IMR-90 (cell line): ENCODE data around the gene CREBL2. TPM values are rescaled to one million over a fixed set of nuclear protein-coding genes. Genes with fewer than 3 reads are reported as not detected.

Experiments used
- ATAC-seq: fragments of 200-7000 bp; cut with Tn5 transposase; 2 replicates; pipeline ENCODE4 v1.9.1; 2020; ENCODE audit warnings: low read depth, mild to moderate bottlenecking, moderate library complexity
- BruUV-seq: library from RNA; stranded (reverse); fragments of 400-500 nt; replicated peaks from 2 replicates; lab custom pipeline; 2021; lab: Mats Ljungman, UMichigan
- CTCF ChIA-PET: fragments of 300-600 bp; formaldehyde crosslinking; extraction: SDS; loops from one replicate; lab custom pipeline; 2021; ENCODE audit warnings: antibody characterized with exemption; lab: Yijun Ruan, JAX
- POLR2A ChIA-PET: fragments of 300-600 bp; sonication (Branson Sonifier 250); formaldehyde crosslinking; loops from one replicate; lab custom pipeline; 2022; ENCODE audit warnings: antibody characterized with exemption; ENCODE audit not compliant: unreplicated experiment; lab: Charles Lee
- DNase-seq: peaks from one replicate; pipeline ENCODE4 v3.0.0; 2013
- H2AFZ ChIP-seq: replicated peaks from 2 replicates; pipeline ENCODE3; 2013; ENCODE audit warnings: low read length, mild to moderate bottlenecking; ENCODE audit not compliant: poor library complexity
- H2AK5ac ChIP-seq: 2 replicates; pipeline ENCODE4 v1.6.1; 2013; ENCODE audit warnings: low read depth, low read length, inconsistent platforms
- H2AK9ac ChIP-seq: replicated peaks from 2 replicates; pipeline ENCODE3; 2013; ENCODE audit warnings: mild to moderate bottlenecking, low read depth, low read length, moderate library complexity; ENCODE audit not compliant: poor library complexity
- H2BK120ac ChIP-seq: 2 replicates; pipeline ENCODE4 v1.6.1; 2013; ENCODE audit warnings: low read depth, low read length, inconsistent platforms
- H2BK15ac ChIP-seq: 3 replicates; pipeline ENCODE4 v1.6.1; 2013; ENCODE audit warnings: low read depth, low read length, inconsistent platforms
- H2BK20ac ChIP-seq: 2 replicates; pipeline ENCODE4 v1.6.1; 2013; ENCODE audit warnings: low read depth, mild to moderate bottlenecking, inconsistent platforms, low read length, moderate library complexity
- H2BK5ac ChIP-seq: 2 replicates; pipeline ENCODE4 v1.6.1; 2013; ENCODE audit warnings: mild to moderate bottlenecking, low read depth, low read length, inconsistent platforms; ENCODE audit not compliant: poor library complexity, severe bottlenecking
- H3K14ac ChIP-seq: replicated peaks from 2 replicates; pipeline ENCODE4 v1.6.1; 2013; ENCODE audit warnings: low read depth, low read length, inconsistent platforms
- H3K18ac ChIP-seq: 2 replicates; pipeline ENCODE4 v1.6.1; 2013; ENCODE audit warnings: low read depth, low read length, control low read depth
- H3K23ac ChIP-seq: 2 replicates; pipeline ENCODE4 v1.6.1; 2013; ENCODE audit warnings: low read depth, low read length, inconsistent platforms
- H3K27ac ChIP-seq: 2 replicates; pipeline ENCODE4 v1.5.1; 2013; ENCODE audit warnings: mild to moderate bottlenecking, control low read depth, low read length; ENCODE audit not compliant: insufficient read depth
- H3K27me3 ChIP-seq: 2 replicates; pipeline ENCODE4 v1.6.1; 2013; ENCODE audit warnings: low read length; ENCODE audit not compliant: control insufficient read depth, insufficient read depth
- H3K36me3 ChIP-seq: 2 replicates; pipeline ENCODE4 v1.6.1; 2013; ENCODE audit warnings: low read length, mixed read lengths; ENCODE audit not compliant: control insufficient read depth, insufficient read depth
- H3K4ac ChIP-seq: 2 replicates; pipeline ENCODE4 v1.6.1; 2013; ENCODE audit warnings: low read depth, low read length, inconsistent platforms
- H3K4me1 ChIP-seq: 2 replicates; pipeline ENCODE4 v1.6.1; 2013; ENCODE audit warnings: low read length, mixed read lengths; ENCODE audit not compliant: control insufficient read depth, insufficient read depth
- H3K4me2 ChIP-seq: 2 replicates; pipeline ENCODE4 v1.6.1; 2013; ENCODE audit warnings: low read depth, mild to moderate bottlenecking, control low read depth, low read length, moderate library complexity
- H3K4me3 ChIP-seq: 2 replicates; pipeline ENCODE4 v1.5.1; 2013; ENCODE audit warnings: low read depth, mild to moderate bottlenecking, control low read depth, low read length, moderate library complexity; ENCODE audit not compliant: insufficient read depth
- H3K56ac ChIP-seq: 2 replicates; pipeline ENCODE4 v1.6.1; 2013; ENCODE audit warnings: low read length, inconsistent platforms; ENCODE audit not compliant: insufficient read depth; ENCODE audit errors: extremely low read depth
- H3K79me1 ChIP-seq, 2 experiments: 2 replicates each; pipeline ENCODE4 v1.6.1; 2013; ENCODE audit warnings: low read length in 2 of 2, inconsistent platforms in 1 of 2, low read depth in 1 of 2
- H3K9ac ChIP-seq: 2 replicates; pipeline ENCODE4 v1.6.1; 2013; ENCODE audit warnings: low read depth, low read length, control low read depth
- H3K9me1 ChIP-seq: 2 replicates; pipeline ENCODE4 v1.6.1; 2013; ENCODE audit warnings: low read length, inconsistent platforms; ENCODE audit not compliant: insufficient read depth
- H3K9me3 ChIP-seq: 2 replicates; pipeline ENCODE4 v1.6.1; 2013; ENCODE audit warnings: low read length; ENCODE audit not compliant: control insufficient read depth, insufficient read depth
- H4K20me1 ChIP-seq: 2 replicates; pipeline ENCODE4 v1.6.1; 2013; ENCODE audit warnings: low read length, inconsistent platforms; ENCODE audit not compliant: insufficient read depth
- H4K5ac ChIP-seq: 2 replicates; pipeline ENCODE4 v1.6.1; 2013; ENCODE audit warnings: mild to moderate bottlenecking, low read depth, low read length, control low read depth
- H4K8ac ChIP-seq, 2 experiments: 2 replicates each; pipeline ENCODE4 v1.6.1; 2013; ENCODE audit warnings: low read depth in 2 of 2, low read length in 2 of 2, control low read depth in 1 of 2, inconsistent platforms in 1 of 2
- H4K91ac ChIP-seq: 2 replicates; pipeline ENCODE4 v1.6.1; 2013; ENCODE audit warnings: low read depth, low read length, inconsistent platforms; ENCODE audit not compliant: insufficient read depth
- BHLHE40 ChIP-seq: fragments of 150-350 bp; IDR thresholded peaks from 2 replicates; pipeline ENCODE4 v1.6.1; 2016; ENCODE audit warnings: mild to moderate bottlenecking, low read depth, low read length
- CEBPB ChIP-seq: IDR thresholded peaks from 2 replicates; pipeline ENCODE4 v1.6.1; 2012; ENCODE audit warnings: low read depth, low read length, improper control_type of control experiment
- CHD1 ChIP-seq: IDR thresholded peaks from 2 replicates; pipeline ENCODE4 v1.6.1; 2012; ENCODE audit warnings: low read depth, low read length, improper control_type of control experiment
- FOS ChIP-seq: fragments of 150-350 bp; IDR thresholded peaks from 2 replicates; pipeline ENCODE4 v1.6.1; 2016; ENCODE audit warnings: low read depth, low read length
- MAFK ChIP-seq: IDR thresholded peaks from 2 replicates; pipeline ENCODE4 v1.6.1; 2012; ENCODE audit warnings: low read depth, low read length, improper control_type of control experiment
- MAZ ChIP-seq: IDR thresholded peaks from 2 replicates; pipeline ENCODE4 v1.6.1; 2012; ENCODE audit warnings: low read depth, mild to moderate bottlenecking, low read length, improper control_type of control experiment, moderate library complexity, borderline replicate concordance
- MXI1 ChIP-seq: IDR thresholded peaks from 2 replicates; pipeline ENCODE4 v1.6.1; 2012; ENCODE audit warnings: low read depth, mild to moderate bottlenecking, low read length, moderate library complexity, borderline replicate concordance
- NFE2L2 ChIP-seq: fragments of 150-350 bp; IDR thresholded peaks from 2 replicates; pipeline ENCODE4 v1.6.1; 2016; ENCODE audit warnings: low read depth, mild to moderate bottlenecking, low read length
- POLR2A ChIP-seq: IDR thresholded peaks from 2 replicates; pipeline ENCODE4 v1.6.1; 2012; ENCODE audit warnings: mild to moderate bottlenecking, low read depth, low read length
- RAD21 ChIP-seq: IDR thresholded peaks from 2 replicates; pipeline ENCODE4 v1.6.1; 2012; ENCODE audit warnings: low read length, improper control_type of control experiment
- RCOR1 ChIP-seq: IDR thresholded peaks from 2 replicates; pipeline ENCODE4 v1.6.1; 2012; ENCODE audit warnings: mild to moderate bottlenecking, low read length, improper control_type of control experiment; ENCODE audit not compliant: insufficient replicate concordance
- RFX5 ChIP-seq: IDR thresholded peaks from 2 replicates; pipeline ENCODE4 v1.8.0; 2012; ENCODE audit warnings: low read depth, mild to moderate bottlenecking, low read length, moderate library complexity
- SMC3 ChIP-seq: fragments of 150-350 bp; IDR thresholded peaks from 2 replicates; pipeline ENCODE4 v1.6.1; 2016; ENCODE audit warnings: low read depth, mild to moderate bottlenecking, antibody characterized with exemption, low read length, moderate library complexity
- WGBS, 2 experiments: methylation state at CpG; one replicate each; pipeline versions ENCODE4 v1.1.5 to v1.1.7; 2013; ENCODE audit warnings: missing lambda C conversion rate in 2 of 2; ENCODE audit not compliant: insufficient read length in 1 of 2; ENCODE audit errors: extremely low coverage in 2 of 2; 5-methylcytosine and 5-hydroxymethylcytosine counted together
- dilution Hi-C: fragments of 300-500 bp; cut with HindIII; formaldehyde crosslinking; loops from one replicate; pipeline ENCODE4 v1.14.3; 2018; ENCODE audit warnings: low sequenced_read_pairs; ENCODE audit not compliant: unreplicated experiment
- in situ Hi-C: fragments of 300-500 bp; cut with MboI; formaldehyde crosslinking; loops from 3 replicates; pipeline ENCODE4 v1.14.3; 2019; ENCODE audit warnings: low sequenced_read_pairs, inconsistent platforms, mixed read lengths
- intact Hi-C: fragments of 100-400 bp; cut with micrococcal nuclease; formaldehyde crosslinking; loops from 2 replicates; pipeline ENCODE4 v1.10.0; 2022
- polyA plus RNA-seq, 3 experiments: library from polyadenylated mRNA; depleted of rRNA; stranded (reverse); fragments of >200 nt; gene quantifications; 2 replicates each; pipeline ENCODE4 v1.2.3, GENCODE V29; 2012; ENCODE audit warnings: low replicate concordance in 1 of 3
- total RNA-seq: library from RNA; depleted of rRNA; stranded (reverse); fragments of >200 nt; gene quantifications from 2 replicates; pipeline ENCODE4 v1.2.3, GENCODE V29; 2012
- TF ChIP-seq, protein P1 (sequence below): conservative IDR thresholded peaks from 2 replicates; pipeline ENCODE4 v1.5.1; 2012; ENCODE audit warnings: mild to moderate bottlenecking, low read depth, low read length, improper control_type of control experiment
- TF ChIP-seq, protein P2 (sequence below): fragments of 150-350 bp; IDR thresholded peaks from 2 replicates; pipeline ENCODE4 v1.6.1; 2017; ENCODE audit warnings: mild to moderate bottlenecking, antibody characterized with exemption, low read length, low read depth
- TF ChIP-seq, protein P3 (sequence below): fragments of 150-350 bp; IDR thresholded peaks from 2 replicates; pipeline ENCODE4 v1.6.1; 2016; ENCODE audit warnings: low read depth, mild to moderate bottlenecking, low read length, moderate library complexity, borderline replicate concordance

Gene CREBL2
- total and polyA plus RNA-seq, 2 of the 4 experiments (the other 2 are of a cell fraction) = 11.5 to 19.0 TPM

DNA sequence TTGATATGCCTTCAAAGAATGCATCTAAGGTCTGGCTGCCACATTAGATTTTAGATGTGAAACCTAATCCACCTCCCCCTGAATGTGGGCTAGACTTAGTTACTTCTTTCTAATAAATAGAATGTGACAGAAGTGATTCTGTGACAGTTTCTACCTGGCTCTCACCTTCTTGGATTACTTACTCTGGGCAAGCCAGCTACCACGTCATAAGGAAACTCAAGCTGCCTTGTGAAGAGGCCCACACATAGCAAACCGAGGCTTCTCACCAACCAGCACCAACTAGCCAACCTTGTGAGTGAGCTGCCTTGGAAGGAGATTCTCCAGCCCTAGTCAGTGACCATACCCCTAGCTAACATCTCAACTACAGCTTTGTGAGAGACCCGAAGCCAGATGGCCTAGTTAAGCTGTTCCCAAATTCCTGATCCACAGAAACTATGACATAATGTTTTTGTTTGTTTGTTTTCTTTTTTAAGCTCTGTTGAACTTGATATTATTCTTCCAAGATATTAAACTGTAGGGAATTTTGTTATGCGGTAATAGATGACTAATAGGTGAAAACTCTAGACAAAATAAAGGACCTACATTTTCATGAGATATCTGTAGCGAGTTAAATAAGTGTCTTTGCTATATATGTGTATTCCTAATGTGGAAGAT is 78.1 kb downstream of the CREBL2 start:
- intact Hi-C loops (no loop called here), in situ Hi-C loops (no loop called here), dilution Hi-C loops (no loop called here)
- no peaks in the 10 kb centered on the region for H3K36me3 ChIP-seq
- no peak overlapping the region for H3K4me2 ChIP-seq
- no peak overlapping the region for H2BK5ac ChIP-seq
- H3K79me1 ChIP-seq = no peaks in the 10 kb centered on the region
- ChIA-PET CTCF (no interaction called here), POLR2A (no interaction called here)
- no peak overlapping the region for H2AK5ac ChIP-seq
- H3K4ac ChIP-seq = no peak overlapping the region
- TF ChIP-seq RAD21 (no peak), POLR2A (no peak), FOS (no peak), RFX5 (no peak), MAZ (no peak), NFE2L2 (no peak), CHD1 (no peak), MXI1 (no peak), CEBPB (no peak), BHLHE40 (no peak), RCOR1 (no peak), SMC3 (no peak), MAFK (no peak)
- TF ChIP-seq, protein P1, sequence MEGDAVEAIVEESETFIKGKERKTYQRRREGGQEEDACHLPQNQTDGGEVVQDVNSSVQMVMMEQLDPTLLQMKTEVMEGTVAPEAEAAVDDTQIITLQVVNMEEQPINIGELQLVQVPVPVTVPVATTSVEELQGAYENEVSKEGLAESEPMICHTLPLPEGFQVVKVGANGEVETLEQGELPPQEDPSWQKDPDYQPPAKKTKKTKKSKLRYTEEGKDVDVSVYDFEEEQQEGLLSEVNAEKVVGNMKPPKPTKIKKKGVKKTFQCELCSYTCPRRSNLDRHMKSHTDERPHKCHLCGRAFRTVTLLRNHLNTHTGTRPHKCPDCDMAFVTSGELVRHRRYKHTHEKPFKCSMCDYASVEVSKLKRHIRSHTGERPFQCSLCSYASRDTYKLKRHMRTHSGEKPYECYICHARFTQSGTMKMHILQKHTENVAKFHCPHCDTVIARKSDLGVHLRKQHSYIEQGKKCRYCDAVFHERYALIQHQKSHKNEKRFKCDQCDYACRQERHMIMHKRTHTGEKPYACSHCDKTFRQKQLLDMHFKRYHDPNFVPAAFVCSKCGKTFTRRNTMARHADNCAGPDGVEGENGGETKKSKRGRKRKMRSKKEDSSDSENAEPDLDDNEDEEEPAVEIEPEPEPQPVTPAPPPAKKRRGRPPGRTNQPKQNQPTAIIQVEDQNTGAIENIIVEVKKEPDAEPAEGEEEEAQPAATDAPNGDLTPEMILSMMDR = no peak
- TF ChIP-seq, protein P2, sequence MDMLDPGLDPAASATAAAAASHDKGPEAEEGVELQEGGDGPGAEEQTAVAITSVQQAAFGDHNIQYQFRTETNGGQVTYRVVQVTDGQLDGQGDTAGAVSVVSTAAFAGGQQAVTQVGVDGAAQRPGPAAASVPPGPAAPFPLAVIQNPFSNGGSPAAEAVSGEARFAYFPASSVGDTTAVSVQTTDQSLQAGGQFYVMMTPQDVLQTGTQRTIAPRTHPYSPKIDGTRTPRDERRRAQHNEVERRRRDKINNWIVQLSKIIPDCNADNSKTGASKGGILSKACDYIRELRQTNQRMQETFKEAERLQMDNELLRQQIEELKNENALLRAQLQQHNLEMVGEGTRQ = no peak
- TF ChIP-seq, protein P3, sequence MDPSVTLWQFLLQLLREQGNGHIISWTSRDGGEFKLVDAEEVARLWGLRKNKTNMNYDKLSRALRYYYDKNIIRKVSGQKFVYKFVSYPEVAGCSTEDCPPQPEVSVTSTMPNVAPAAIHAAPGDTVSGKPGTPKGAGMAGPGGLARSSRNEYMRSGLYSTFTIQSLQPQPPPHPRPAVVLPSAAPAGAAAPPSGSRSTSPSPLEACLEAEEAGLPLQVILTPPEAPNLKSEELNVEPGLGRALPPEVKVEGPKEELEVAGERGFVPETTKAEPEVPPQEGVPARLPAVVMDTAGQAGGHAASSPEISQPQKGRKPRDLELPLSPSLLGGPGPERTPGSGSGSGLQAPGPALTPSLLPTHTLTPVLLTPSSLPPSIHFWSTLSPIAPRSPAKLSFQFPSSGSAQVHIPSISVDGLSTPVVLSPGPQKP = no peak
- no peak overlapping the region for H2AK9ac ChIP-seq
- peak; percentile 11 for DNase-seq
- 100% methylated on average over 2 of the region's 5 CpGs; no CpG with 5 or more reads in 1 of the 2 experiments for WGBS, 2 experiments
- no peak overlapping the region for H3K23ac ChIP-seq
- H2AFZ ChIP-seq = no peak overlapping the region
- peaks cover 5% of the 10 kb centered on the region for H3K27me3 ChIP-seq
- no peak overlapping the region for H3K18ac ChIP-seq
- no peak overlapping the region for H2BK120ac ChIP-seq
- H3K4me1 ChIP-seq = peaks cover 2% of the 10 kb centered on the region; the same call in 1 of the 2 replicates
- H3K4me3 ChIP-seq = no peak overlapping the region
- H2BK20ac ChIP-seq = no peak overlapping the region
- H3K14ac ChIP-seq = no peak overlapping the region
- no peak overlapping the region for H4K91ac ChIP-seq
- H3K27ac ChIP-seq = no peak overlapping the region
- ATAC-seq = no peak
- H2BK15ac ChIP-seq = no peak overlapping the region
- no peak overlapping the region for H3K56ac ChIP-seq
- no peaks in the 10 kb centered on the region; the same call in 1 of the 2 replicates for H3K9me1 ChIP-seq
- H3K9ac ChIP-seq = no peak overlapping the region
- no peaks in the 10 kb centered on the region for H4K20me1 ChIP-seq
- H4K5ac ChIP-seq = no peak overlapping the region
- no TSS peak for BruUV-seq
- H4K8ac ChIP-seq = no peak overlapping the region
- H3K9me3 ChIP-seq = no peaks in the 10 kb centered on the region
